ENCODE results near the gene LMBR1. TPM values are rescaled to one million over a fixed set of nuclear protein-coding genes. Genes with fewer than 3 reads are reported as not detected.

The LMBR1 gene
- polyA plus RNA-seq, 3 donors, result 14.8 to 24.4 (median 21.2) TPM

- no peak for DNase-seq
- no peaks in the 10 kb centered on the region for H3K4me1 ChIP-seq (ENCODE audit: control insufficient read depth in 1 of 2, insufficient read depth in 2 of 2, low read length in 2 of 2)
- no peak overlapping the region for H3K9ac ChIP-seq (ENCODE audit: insufficient read depth, low read length, poor library complexity, severe bottlenecking)
- no peaks in the 10 kb centered on the region for H3K79me2 ChIP-seq (ENCODE audit: insufficient read depth, low read length)
- Mint-ChIP-seq H3K4me1 (no peaks in the 10 kb centered on the region), H3K4me3 (peak overlapping the region in 1 of 2 donors; percentile 6), H3K9me3 (peaks cover 0 to 1% (median 0%) of the 10 kb centered on the region in 7 donors), H3K27me3 (ENCODE audit: low read depth in 3 of 3) (peaks cover 19 to 47% (median 21%) of the 10 kb centered on the region in 3 donors), H3K27ac (no peak overlapping the region), H3K36me3 (no peaks in the 10 kb centered on the region)
- WGBS (ENCODE audit: insufficient coverage), result 27% methylated on average over 11 of the region's 16 CpGs
- no peaks in the 10 kb centered on the region for H3K9me3 ChIP-seq (replicated peaks in 1 of 2; ENCODE audit: control insufficient read depth in 1 of 2, insufficient read depth in 1 of 2, low read length in 2 of 2)
- H3K27ac ChIP-seq (ENCODE audit: low read depth in 1 of 2, low read length in 2 of 2), result no peak overlapping the region
- intact Hi-C loops (cut with micrococcal nuclease), result no loop called here
- H3K4me2 ChIP-seq (replicated peaks; ENCODE audit: extremely low read depth, low read length, poor library complexity, severe bottlenecking), result no peak overlapping the region
- H2AFZ ChIP-seq (ENCODE audit: insufficient read depth, low read depth, low read length, poor library complexity, severe bottlenecking), result no peak overlapping the region
- no peak for TF ChIP-seq CTCF (IDR thresholded peaks at IDR 0.05)
- H3K4me3 ChIP-seq (replicated peaks in 1 of 3; ENCODE audit: low read depth in 2 of 3, low read length in 3 of 3), result no peak overlapping the region
- H4K20me1 ChIP-seq (ENCODE audit: insufficient read depth, low read length), result no peaks in the 10 kb centered on the region
- H3K27me3 ChIP-seq (ENCODE audit: control insufficient read depth in 2 of 2, insufficient read depth in 2 of 2, low read length in 2 of 2), result peaks cover 0 to 9% of the 10 kb centered on the region in 2 donors
- no peaks in the 10 kb centered on the region for H3K36me3 ChIP-seq (replicated peaks in 1 of 2; ENCODE audit: control insufficient read depth in 1 of 2, insufficient read depth in 2 of 2, low read length in 2 of 2)
Measured at GRCh38 chr7:156929789-156930539, 37.0 kb upstream of the LMBR1 start.

GRCh38 chr7:156928406-156928747 lies 35.4 kb upstream of the LMBR1 start:
- intact Hi-C loops (cut with micrococcal nuclease), result no loop called here
- H2AFZ ChIP-seq (ENCODE audit: insufficient read depth, low read depth, low read length, poor library complexity, severe bottlenecking), result no peak overlapping the region

More at GRCh38 chr7:156928406-156928747, 35.4 kb upstream of the LMBR1 start:
- DNase-seq, result no peak
- no peak overlapping the region for H3K27ac Mint-ChIP-seq
- no peaks in the 10 kb centered on the region for H4K20me1 ChIP-seq (ENCODE audit: insufficient read depth, low read length)
- no peaks in the 10 kb centered on the region for H3K79me2 ChIP-seq (ENCODE audit: insufficient read depth, low read length)
- no peak for TF ChIP-seq CTCF (IDR thresholded peaks at IDR 0.05)
- WGBS (ENCODE audit: insufficient coverage), result 41% methylated on average over 2 of the region's 5 CpGs
- peaks cover 0 to 9% of the 10 kb centered on the region in 2 donors for H3K27me3 ChIP-seq (ENCODE audit: control insufficient read depth in 2 of 2, insufficient read depth in 2 of 2, low read length in 2 of 2)
- peaks cover under 1% of the 10 kb centered on the region for H3K4me1 Mint-ChIP-seq
- H3K9me3 Mint-ChIP-seq, result peaks cover 0 to 1% (median 0%) of the 10 kb centered on the region in 7 donors
- H3K9me3 ChIP-seq (replicated peaks in 1 of 2; ENCODE audit: control insufficient read depth in 1 of 2, insufficient read depth in 1 of 2, low read length in 2 of 2), result no peaks in the 10 kb centered on the region
- H3K9ac ChIP-seq (ENCODE audit: insufficient read depth, low read length, poor library complexity, severe bottlenecking), result no peak overlapping the region
- no peak overlapping the region for H3K27ac ChIP-seq (ENCODE audit: low read depth in 1 of 2, low read length in 2 of 2)
- H3K4me3 ChIP-seq (replicated peaks in 1 of 3; ENCODE audit: low read depth in 2 of 3, low read length in 3 of 3), result no peak overlapping the region
- H3K4me3 Mint-ChIP-seq, result no peak overlapping the region
- no peaks in the 10 kb centered on the region for H3K36me3 Mint-ChIP-seq
- H3K4me1 ChIP-seq (ENCODE audit: control insufficient read depth in 1 of 2, insufficient read depth in 2 of 2, low read length in 2 of 2), result no peaks in the 10 kb centered on the region
- H3K4me2 ChIP-seq (replicated peaks; ENCODE audit: extremely low read depth, low read length, poor library complexity, severe bottlenecking), result no peak overlapping the region
- H3K36me3 ChIP-seq (replicated peaks in 1 of 2; ENCODE audit: control insufficient read depth in 1 of 2, insufficient read depth in 2 of 2, low read length in 2 of 2), result no peaks in the 10 kb centered on the region
- H3K27me3 Mint-ChIP-seq (ENCODE audit: low read depth in 3 of 3), result peaks cover 24 to 54% (median 25%) of the 10 kb centered on the region in 3 donors

Measured in CD14-positive monocyte (primary cell).